MM.1S (cell line): ENCODE results near the gene AGAP1.

Source experiments
- DNase-seq: peaks from one replicate; pipeline ENCODE4 v3.0.0-alpha.2; 2015
- H2AFZ ChIP-seq: fragments of 300-600 bp; sonication (generic); 2 replicates; pipeline ENCODE4 v1.6.0; 2016; ENCODE audit warnings: antibody characterized with exemption, low read length
- H3F3A ChIP-seq: fragments of 300-600 bp; sonication (generic); 2 replicates; pipeline ENCODE4 v1.6.1; 2016; ENCODE audit warnings: mild to moderate bottlenecking, antibody characterized with exemption, low read length, moderate library complexity, mixed read lengths; ENCODE audit not compliant: insufficient read depth
- H3K27ac ChIP-seq: fragments of 300-600 bp; sonication (generic); 2 replicates; pipeline ENCODE4 v1.5.1; 2016; ENCODE audit warnings: mild to moderate bottlenecking, low read length
- H3K27me3 ChIP-seq: fragments of 300-600 bp; sonication (generic); replicated peaks from 2 replicates; pipeline ENCODE4 v1.6.0; 2016; ENCODE audit warnings: low read length; ENCODE audit not compliant: insufficient read depth
- H3K36me3 ChIP-seq: fragments of 300-600 bp; sonication (generic); replicated peaks from 2 replicates; pipeline ENCODE4 v1.6.1; 2016; ENCODE audit warnings: mild to moderate bottlenecking, low read length, mixed read lengths; ENCODE audit not compliant: insufficient read depth
- H3K4me1 ChIP-seq: fragments of 300-600 bp; sonication (generic); 2 replicates; pipeline ENCODE4 v1.6.1; 2016; ENCODE audit warnings: low read length, mixed read lengths
- H3K4me2 ChIP-seq: fragments of 300-600 bp; sonication (generic); 2 replicates; pipeline ENCODE4 v1.6.0; 2016; ENCODE audit warnings: low read depth, low read length
- H3K4me3 ChIP-seq: fragments of 300-600 bp; sonication (generic); 2 replicates; pipeline ENCODE4 v1.5.1; 2016; ENCODE audit warnings: low read length, mixed read lengths
- H3K79me2 ChIP-seq: fragments of 300-600 bp; sonication (generic); 2 replicates; pipeline ENCODE4 v1.6.1; 2016; ENCODE audit warnings: mixed run types, low read length, mixed read lengths
- H3K9ac ChIP-seq: fragments of 300-600 bp; sonication (generic); 2 replicates; pipeline ENCODE4 v1.6.1; 2016; ENCODE audit warnings: low read length, mixed read lengths
- H3K9me2 ChIP-seq: fragments of 300-600 bp; sonication (generic); replicated peaks from 2 replicates; pipeline ENCODE4 v1.6.1; 2016; ENCODE audit warnings: mild to moderate bottlenecking, low read length, mixed read lengths; ENCODE audit not compliant: insufficient read depth
- H3K9me3 ChIP-seq: fragments of 300-600 bp; sonication (generic); replicated peaks from 2 replicates; pipeline ENCODE4 v1.6.1; 2016; ENCODE audit warnings: mild to moderate bottlenecking, low read length, mixed read lengths; ENCODE audit not compliant: insufficient read depth
- H4K20me1 ChIP-seq: fragments of 300-600 bp; sonication (generic); 2 replicates; pipeline ENCODE4 v1.6.1; 2016; ENCODE audit warnings: mild to moderate bottlenecking, low read length, moderate library complexity, mixed read lengths; ENCODE audit not compliant: insufficient read depth
- EZH2 ChIP-seq: fragments of 300-600 bp; sonication (generic); optimal IDR thresholded peaks from 2 replicates; pipeline ENCODE3; 2017; ENCODE audit warnings: low read depth, mild to moderate bottlenecking, antibody characterized with exemption, low read length, mixed read lengths
- EZH2phosphoT487 ChIP-seq: fragments of 300-600 bp; sonication (generic); IDR thresholded peaks from 2 replicates; pipeline ENCODE4 v1.6.1; 2018; ENCODE audit warnings: antibody characterized with exemption, low read length
- TF ChIP-seq, protein P1 (sequence below): fragments of 300-600 bp; sonication (generic); IDR thresholded peaks from 2 replicates; pipeline ENCODE4 v1.5.1; 2016; ENCODE audit warnings: antibody characterized with exemption, low read length, mixed read lengths

Gene AGAP1

DNA sequence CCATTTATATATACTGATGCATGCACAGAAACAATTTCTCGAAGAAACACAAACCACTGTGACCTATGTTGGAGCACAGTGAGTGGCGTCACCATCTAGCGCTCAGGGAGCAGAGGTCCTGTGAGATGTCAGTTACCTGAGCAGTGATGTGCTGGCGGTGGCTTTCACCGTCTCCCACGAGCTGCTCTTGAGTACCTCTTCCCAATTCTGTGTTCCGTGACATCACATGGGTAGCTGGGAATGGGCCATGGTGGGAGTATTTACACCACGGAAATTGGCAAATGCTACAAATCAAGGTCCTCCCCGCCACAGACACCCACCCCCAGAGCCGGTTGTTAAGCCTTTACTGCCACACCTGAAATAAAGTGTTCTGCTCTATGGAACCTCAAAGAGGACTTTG, 650.0 kb downstream of the AGAP1 start:
- Histone ChIP-seq H3K9me2 (no peaks in the 10 kb centered on the region), H3K9me3 (no peaks in the 10 kb centered on the region), H3K27me3 (no peaks in the 10 kb centered on the region), H2AFZ (no peak overlapping the region), H3F3A (no peaks in the 10 kb centered on the region), H4K20me1 (no peaks in the 10 kb centered on the region), H3K4me2 (no peak overlapping the region), H3K27ac (no peak overlapping the region), H3K79me2 (no peaks in the 10 kb centered on the region), H3K4me1 (no peaks in the 10 kb centered on the region), H3K36me3 (no peaks in the 10 kb centered on the region), H3K4me3 (no peak overlapping the region), H3K9ac (no peak overlapping the region)
- TF ChIP-seq, protein P1, sequence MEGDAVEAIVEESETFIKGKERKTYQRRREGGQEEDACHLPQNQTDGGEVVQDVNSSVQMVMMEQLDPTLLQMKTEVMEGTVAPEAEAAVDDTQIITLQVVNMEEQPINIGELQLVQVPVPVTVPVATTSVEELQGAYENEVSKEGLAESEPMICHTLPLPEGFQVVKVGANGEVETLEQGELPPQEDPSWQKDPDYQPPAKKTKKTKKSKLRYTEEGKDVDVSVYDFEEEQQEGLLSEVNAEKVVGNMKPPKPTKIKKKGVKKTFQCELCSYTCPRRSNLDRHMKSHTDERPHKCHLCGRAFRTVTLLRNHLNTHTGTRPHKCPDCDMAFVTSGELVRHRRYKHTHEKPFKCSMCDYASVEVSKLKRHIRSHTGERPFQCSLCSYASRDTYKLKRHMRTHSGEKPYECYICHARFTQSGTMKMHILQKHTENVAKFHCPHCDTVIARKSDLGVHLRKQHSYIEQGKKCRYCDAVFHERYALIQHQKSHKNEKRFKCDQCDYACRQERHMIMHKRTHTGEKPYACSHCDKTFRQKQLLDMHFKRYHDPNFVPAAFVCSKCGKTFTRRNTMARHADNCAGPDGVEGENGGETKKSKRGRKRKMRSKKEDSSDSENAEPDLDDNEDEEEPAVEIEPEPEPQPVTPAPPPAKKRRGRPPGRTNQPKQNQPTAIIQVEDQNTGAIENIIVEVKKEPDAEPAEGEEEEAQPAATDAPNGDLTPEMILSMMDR = no peak
- TF ChIP-seq EZH2phosphoT487 (no peak), EZH2 (no peak)
- DNase-seq = no peak

DNA sequence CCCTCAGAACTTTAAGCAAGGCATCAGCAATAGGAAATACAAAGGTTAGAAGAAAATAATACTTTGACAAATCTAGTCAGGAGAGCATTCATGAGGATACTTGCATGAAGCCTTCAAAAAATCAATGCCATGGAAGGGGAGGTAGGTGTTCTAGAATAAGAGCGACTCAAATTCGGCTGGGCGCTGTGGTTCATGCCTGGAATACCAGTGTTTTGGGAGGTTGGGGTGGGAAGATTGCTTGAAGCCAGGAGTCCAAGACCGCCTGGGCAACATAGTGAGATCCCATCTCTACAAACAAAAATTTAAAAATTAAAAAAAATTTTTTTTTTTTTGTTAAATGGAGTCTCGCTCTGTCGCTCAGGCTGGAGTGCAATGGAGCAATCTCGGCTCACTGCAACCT, 652.6 kb downstream of the AGAP1 start:
- H3K4me1 ChIP-seq = no peaks in the 10 kb centered on the region
- H3K4me2 ChIP-seq = no peak overlapping the region
- H3K27ac ChIP-seq = no peak overlapping the region
- H3K9me2 ChIP-seq = no peaks in the 10 kb centered on the region
- H3F3A ChIP-seq = no peaks in the 10 kb centered on the region
- H3K9ac ChIP-seq = no peak overlapping the region
- no peak overlapping the region for H2AFZ ChIP-seq
- H3K79me2 ChIP-seq = no peaks in the 10 kb centered on the region
- no peaks in the 10 kb centered on the region for H3K9me3 ChIP-seq
- no peaks in the 10 kb centered on the region for H3K36me3 ChIP-seq
- DNase-seq = no peak
- TF ChIP-seq EZH2 (no peak), EZH2phosphoT487 (no peak)
- TF ChIP-seq, protein P1 = no peak
- H3K4me3 ChIP-seq = no peak overlapping the region
- no peaks in the 10 kb centered on the region for H4K20me1 ChIP-seq
- H3K27me3 ChIP-seq = no peaks in the 10 kb centered on the region

DNA sequence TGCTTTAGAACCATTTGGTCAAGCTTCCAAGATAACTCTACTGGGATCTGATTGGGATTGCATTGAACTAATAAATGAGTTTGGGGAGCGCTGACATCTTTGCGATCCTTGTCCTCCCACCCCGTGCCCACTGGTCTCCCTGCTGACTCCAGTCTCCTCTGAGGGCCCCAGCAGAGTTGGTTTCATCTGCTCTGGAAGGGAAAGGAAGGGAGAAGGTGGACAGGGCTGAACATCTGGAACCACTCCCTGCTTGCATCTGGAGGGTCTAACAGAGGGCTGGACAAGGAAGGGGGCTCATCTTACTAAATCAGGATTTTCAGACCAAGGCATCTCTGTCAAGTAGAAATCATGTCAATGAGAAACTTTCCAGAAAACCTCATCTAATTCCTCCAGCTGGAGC, 661.6 kb downstream of the AGAP1 start:
- Histone ChIP-seq H3K4me1 (no peaks in the 10 kb centered on the region), H3K27ac (no peak overlapping the region), H3K27me3 (peaks cover 7% of the 10 kb centered on the region; the same call in 1 of the 2 replicates), H3K79me2 (no peaks in the 10 kb centered on the region), H4K20me1 (no peaks in the 10 kb centered on the region), H3F3A (no peaks in the 10 kb centered on the region), H3K9ac (no peak overlapping the region), H3K4me3 (no peak overlapping the region), H2AFZ (no peak overlapping the region), H3K4me2 (no peak overlapping the region), H3K9me3 (no peaks in the 10 kb centered on the region), H3K36me3 (no peaks in the 10 kb centered on the region), H3K9me2 (no peaks in the 10 kb centered on the region)
- TF ChIP-seq EZH2phosphoT487 (no peak), EZH2 (no peak)
- TF ChIP-seq, protein P1 = no peak
- DNase-seq = no peak
